ENCODE results near the gene RAB7B.

Gene RAB7B

DNA sequence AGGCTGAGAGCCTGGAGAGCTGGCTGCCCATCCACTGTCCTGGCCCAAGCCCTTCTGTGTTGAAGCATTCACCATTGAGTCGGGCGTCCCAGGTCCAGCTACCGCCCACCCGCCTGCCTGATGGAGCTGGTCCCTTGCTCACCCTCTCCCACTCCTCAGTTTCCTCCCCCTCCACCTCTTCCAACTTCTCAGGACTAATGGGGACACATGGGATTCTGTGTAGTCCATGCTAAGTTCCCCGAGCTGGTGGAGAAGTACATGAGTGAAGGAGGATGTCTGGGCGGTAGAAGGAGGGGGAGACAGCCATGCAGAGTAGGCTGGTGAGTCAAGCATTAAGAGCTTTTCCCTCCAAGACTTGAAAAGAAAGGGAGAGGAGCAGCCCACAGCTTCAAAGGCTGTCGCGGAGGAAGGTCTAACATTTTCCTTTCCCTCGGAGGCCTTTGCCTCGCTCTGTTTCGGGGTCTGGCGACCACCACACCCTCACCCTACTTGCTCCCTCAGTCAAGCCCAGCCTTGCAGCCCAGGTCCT lies 60.5 kb downstream of the RAB7B start:
- H3K27ac ChIP-seq: no peak overlapping the region
- TF ChIP-seq, protein P1, sequence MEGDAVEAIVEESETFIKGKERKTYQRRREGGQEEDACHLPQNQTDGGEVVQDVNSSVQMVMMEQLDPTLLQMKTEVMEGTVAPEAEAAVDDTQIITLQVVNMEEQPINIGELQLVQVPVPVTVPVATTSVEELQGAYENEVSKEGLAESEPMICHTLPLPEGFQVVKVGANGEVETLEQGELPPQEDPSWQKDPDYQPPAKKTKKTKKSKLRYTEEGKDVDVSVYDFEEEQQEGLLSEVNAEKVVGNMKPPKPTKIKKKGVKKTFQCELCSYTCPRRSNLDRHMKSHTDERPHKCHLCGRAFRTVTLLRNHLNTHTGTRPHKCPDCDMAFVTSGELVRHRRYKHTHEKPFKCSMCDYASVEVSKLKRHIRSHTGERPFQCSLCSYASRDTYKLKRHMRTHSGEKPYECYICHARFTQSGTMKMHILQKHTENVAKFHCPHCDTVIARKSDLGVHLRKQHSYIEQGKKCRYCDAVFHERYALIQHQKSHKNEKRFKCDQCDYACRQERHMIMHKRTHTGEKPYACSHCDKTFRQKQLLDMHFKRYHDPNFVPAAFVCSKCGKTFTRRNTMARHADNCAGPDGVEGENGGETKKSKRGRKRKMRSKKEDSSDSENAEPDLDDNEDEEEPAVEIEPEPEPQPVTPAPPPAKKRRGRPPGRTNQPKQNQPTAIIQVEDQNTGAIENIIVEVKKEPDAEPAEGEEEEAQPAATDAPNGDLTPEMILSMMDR (conservative IDR thresholded peaks at IDR 0.05): no peak

DNA sequence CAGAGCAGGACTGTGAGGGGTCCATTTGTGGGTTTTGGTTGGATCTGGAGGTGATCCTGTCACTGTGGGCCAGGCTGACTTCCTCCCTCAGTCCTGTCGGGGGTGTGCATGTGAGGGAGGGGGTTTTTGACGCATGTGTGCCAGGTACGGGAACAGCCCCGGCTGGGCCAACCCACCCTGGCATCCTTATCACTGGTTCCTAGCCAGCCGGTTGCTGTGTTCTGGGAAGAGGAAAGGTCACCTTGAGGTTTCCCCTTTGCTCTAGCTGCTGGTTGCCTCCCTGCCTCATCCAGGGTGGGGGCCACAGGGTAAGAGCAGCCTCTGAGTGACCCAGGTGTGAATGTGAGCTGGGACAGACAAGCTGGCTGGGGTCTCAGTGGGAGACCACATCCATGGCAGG lies 62.5 kb downstream of the RAB7B start:
- TF ChIP-seq, protein P1 (conservative IDR thresholded peaks at IDR 0.05): no peak
- H3K27ac ChIP-seq: no peak overlapping the region

DNA sequence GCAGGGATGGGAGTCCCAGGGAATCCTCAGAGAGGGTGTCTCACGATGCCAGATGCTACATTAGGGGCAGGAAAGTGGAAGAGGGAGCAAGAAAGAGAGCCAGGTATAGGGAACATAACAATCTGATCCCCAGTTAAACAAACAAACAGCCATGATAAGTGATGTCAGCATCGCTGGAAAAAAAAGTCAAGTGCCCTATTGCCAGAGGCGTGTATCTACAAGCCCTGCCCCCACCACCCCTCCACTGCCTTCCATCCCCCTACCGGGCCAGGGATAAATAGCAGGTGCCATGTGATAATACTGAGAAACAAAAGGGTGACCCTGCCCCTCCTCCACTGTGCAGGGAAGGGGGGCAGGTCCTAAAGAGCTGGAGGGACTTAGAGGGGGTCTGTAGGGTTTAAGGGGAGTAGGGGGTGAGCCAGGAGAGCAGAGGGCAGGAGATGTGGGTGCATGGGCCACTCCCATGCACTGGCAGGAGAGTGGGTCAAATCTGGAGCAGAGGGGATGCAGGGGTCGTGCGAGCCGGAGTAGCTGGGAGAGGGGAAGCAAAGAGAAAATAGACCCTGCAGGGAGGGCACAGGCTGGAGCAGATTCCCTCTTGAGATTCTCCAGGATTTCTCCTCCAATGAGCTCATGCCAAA lies 63.4 kb downstream of the RAB7B start:
- TF ChIP-seq, protein P1 (conservative IDR thresholded peaks at IDR 0.05): no peak; the same call in 1 of the 2 replicates
- H3K27ac ChIP-seq: no peak overlapping the region

DNA sequence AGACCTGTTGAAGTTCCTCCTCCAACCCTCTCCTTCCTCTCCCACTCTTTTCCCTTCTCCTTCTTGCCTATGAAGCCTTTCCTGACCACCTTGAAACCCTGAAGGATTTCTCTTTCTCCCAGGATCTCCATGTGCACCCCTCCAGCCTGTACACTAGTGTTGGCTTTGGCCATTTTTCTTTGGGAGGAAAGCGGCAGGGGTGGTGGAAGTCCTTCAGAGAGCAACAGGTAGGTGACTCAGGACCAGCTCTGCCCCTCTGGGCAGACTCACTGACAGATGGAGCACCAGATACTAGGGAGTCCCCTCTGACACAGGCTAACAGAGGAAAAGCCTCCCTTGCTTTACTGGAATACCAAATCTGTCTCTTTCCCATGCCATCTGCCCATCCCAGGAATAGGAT lies 64.5 kb downstream of the RAB7B start:
- TF ChIP-seq, protein P1 (conservative IDR thresholded peaks at IDR 0.05): no peak

DNA sequence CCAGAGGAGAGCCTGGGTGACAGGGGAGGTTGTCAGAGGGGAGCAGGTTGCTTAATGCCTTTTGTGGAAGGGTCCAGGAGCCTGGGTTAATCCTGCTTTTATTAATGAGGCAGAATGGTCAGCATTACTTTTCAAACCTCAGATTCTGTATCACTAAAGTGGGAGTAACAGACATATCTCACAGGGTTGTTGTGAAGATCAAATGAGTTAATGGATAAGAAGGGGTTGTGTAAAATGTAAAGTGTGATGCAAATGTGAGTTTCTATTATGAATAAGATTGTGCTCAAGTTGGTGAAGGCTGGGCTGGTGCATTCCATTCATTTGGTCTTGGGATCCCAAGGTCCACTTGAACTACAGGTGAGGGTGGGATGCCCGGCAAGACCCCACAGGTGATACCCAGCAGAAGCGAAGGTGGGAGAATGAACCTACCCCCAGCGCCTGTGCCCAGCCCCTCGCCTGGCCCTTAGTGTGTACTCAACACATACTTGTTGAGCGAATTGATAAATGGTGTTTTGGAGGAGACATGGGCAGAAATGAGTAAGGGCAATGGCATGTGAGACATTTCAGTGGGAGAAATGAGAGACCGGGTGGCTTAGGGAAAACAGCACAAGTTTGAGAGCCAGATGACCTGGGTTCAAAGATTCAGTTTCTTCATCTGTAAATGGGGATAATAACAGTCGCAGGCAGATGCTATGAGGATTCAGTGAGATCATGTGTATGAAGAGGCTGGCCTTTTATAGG lies 66.2 kb downstream of the RAB7B start:
- H3K27ac ChIP-seq: no peak overlapping the region
- TF ChIP-seq, protein P1 (conservative IDR thresholded peaks at IDR 0.05): no peak

More for the DNA sequence above, 64.5 kb downstream of the RAB7B start:
- no peak overlapping the region for H3K27ac ChIP-seq

DNA sequence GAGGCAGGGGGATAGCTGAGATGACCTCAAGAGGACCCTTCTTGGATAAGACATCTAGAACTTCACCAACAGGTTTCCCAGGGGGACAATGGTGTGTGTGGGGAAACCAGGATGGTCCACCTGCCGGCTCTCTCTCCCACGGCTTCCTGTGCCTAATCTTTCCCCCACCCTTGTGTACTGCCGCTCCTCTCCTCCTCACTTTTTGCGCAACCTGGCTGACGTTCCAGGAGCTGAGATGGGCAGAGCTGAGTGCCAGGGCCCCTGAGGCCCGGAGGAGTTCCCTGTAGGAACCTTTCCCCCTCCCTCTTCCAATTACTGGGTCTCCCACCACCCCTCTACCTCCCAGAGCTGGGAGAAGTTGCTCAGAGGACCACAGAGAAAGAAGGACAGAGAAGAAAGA lies 66.9 kb downstream of the RAB7B start:
- H3K27ac ChIP-seq: no peak overlapping the region
- TF ChIP-seq, protein P1 (conservative IDR thresholded peaks at IDR 0.05): no peak

DNA sequence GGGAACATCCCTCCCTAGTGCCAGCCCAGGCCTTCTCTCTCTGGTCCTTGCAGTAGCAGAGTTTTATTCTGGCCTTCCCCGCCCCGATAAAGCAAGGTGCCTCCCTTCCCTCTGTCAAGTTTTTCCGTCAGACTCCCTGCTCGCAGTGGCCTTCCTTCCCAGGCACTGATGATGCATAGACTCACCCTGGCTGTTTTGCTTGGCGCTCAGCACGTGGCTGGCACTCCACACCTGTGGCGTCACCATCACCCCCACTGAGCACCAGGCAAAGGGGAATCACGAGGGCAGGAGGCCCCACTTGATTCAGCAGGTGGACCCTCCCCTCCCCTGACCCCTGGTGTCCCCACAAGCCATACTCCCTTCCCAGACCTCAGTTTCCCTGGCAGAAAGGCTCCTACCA lies 67.3 kb downstream of the RAB7B start:
- TF ChIP-seq, protein P1 (conservative IDR thresholded peaks at IDR 0.05): no peak
- no peak overlapping the region for H3K27ac ChIP-seq
